ENCODE measurements around the gene TAGLN. TPM values are rescaled to one million over a fixed set of nuclear protein-coding genes. Genes with fewer than 3 reads are reported as not detected.

Gene TAGLN
- total RNA-seq, 1 donor from 2014 or later: 41.3 TPM

DNA sequence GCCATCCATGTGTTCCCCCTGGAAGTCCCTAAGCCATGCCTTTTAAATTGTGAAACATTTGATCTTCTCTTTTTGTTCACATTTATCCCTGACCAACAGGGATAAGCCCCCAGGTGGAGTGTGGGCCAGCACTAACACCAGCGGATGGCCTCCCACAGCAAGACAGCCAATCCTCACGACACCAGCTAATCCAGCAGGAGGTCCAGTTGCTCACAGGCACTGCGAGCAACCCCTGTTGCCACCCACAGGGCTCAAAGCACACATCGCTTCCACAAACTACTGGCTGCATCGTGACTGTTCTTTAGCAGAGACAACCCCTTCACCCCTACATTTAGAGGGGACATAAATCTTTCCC, 30.7 kb downstream of the TAGLN start:
- no peak for DNase-seq (ENCODE audit: low read depth, low spot score)

- no peak for DNase-seq (ENCODE audit: low read depth, low spot score)
Measured at GRCh38 chr11:117230286-117230961, 31.3 kb downstream of the TAGLN start.

DNA sequence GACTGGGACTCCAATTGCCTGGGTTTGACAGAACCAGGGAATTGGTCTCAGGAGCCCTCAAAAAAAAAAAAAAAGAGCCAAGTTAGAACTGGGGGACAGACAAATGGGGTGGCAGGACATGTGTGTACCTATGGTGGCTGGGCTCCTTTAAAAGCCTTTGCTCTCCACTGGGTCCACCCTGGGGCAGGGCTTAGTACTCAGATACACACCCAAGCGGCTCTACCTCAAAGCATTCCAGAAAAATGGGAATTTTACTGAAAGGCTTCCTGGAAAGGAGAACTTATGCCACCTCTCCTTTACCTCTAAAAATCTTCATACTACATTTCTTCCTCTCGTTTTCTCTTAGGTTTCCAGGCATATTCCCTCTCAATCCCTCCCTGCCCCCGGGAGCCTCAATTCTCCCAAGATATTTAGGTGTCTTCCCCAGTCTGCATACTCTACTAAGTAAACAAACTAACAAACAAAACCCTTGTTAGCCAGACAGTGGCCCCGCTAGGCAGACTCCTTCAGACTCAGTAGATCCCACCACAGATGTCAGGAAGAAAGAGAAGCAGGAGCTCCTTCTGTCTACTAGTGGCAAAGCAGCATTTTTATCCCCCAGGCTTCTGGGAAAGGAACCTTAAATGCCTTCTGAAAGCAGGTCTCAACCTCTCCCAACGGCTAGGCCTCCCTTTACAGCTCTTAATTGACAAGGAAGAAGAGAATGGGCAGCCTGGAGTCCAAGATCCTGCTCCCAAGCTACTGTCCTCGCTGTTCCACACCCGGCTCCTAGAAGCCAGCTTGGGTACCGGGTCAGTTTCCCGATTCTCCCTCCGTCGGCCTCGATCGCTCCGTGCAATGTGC, 32.0 kb downstream of the TAGLN start:
- DNase-seq (ENCODE audit: low read depth, low spot score): no peak

DNA sequence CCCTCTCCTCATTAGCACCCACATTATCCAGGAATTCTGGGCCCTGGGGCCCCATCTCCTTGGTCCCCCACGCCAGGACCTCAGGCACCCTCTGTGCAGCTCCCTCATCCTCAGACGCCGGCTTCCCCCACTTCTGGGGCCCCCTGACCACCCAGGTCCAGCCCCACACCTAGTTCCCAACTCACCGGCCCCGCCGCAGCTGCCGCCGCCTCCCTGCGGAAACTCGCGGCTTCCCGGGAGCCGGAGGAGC, 32.6 kb downstream of the TAGLN start, which contains the start of gene PCSK7:
Gene PCSK7, minus strand, starts transcription at position 232 of the 250 bp plus-strand sequence. CDS start 2,229 bp downstream, outside the sequence.
- no peak for DNase-seq (ENCODE audit: low read depth, low spot score)

- no peak for DNase-seq (ENCODE audit: low read depth, low spot score)
Measured at GRCh38 chr11:117232092-117232878, 33.1 kb downstream of the TAGLN start, which contains the start of gene RNF214. RNF214 (plus strand) TSS chr11:117232671; CDS start chr11:117234273, 1,602 bp downstream.

DNA sequence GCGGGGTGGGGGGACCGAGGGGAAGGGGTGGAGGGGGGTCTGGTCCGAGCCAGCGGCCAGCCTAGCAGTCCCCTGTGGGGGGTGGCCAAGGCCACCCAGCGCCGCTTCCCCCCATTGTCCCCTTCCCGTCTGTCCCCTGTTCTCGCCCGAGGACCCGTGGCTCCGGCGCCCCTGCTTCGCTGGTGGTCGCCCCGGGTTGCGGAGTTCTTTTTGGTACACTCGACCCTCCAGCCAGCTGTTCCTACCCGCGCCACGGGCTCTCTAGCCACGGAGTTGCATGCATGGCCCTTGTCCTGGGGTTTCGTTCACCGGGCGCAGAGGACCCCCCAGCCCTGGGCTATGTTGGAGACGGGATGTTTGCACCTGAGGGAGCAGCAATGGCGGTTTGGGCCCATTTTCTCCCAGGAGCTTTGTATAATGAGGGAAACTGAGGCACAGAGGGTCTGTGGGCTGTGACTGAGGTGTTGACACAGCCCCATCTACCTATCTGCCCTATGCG, 33.8 kb downstream of the TAGLN start:
- DNase-seq (ENCODE audit: low read depth, low spot score): no peak

GRCh38 chr11:117238221-117238620, 39.1 kb downstream of the TAGLN start:
- no peak for DNase-seq (ENCODE audit: low read depth, low spot score)

DNA sequence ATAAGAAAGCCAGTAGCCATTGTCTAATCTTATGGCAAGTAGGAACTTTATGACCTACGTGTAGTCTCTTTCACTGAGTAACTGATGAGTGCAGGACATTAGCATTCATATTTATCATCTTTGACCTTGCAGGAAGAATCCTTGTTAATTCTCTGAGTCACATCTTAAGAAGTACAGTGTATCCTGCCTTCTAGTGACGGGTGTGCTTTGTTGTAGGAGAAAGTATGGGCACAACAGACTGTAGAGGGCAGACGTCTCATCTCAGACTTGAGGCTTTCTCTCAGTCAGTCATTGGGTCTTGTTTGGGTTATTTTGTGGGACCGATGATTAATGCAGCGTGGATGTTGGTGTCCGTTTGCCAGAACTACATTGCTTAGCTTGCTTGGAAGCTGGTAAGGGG, 40.1 kb downstream of the TAGLN start:
- peak; percentile 69 for DNase-seq (ENCODE audit: low read depth, low spot score)

DNA sequence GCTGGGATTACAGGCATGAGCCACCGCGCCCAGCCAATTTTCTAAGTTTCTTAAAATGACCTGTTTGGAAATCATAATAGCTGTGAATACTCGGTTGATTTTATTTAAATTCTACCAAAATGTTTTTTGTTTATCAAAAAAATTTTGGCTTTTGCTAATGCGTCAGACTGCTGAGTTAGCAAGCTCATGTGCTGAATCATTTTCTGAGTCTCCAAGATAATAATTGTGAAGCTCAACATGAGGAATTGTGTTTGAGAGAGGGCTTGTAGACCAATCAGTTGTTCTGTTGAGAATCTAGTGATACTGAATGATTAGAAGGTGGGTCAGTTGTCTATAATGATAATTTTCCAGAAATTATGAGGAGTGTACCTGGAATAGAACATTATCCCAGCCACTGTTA, 49.2 kb downstream of the TAGLN start:
- no peak for DNase-seq (ENCODE audit: low read depth, low spot score)

DNA sequence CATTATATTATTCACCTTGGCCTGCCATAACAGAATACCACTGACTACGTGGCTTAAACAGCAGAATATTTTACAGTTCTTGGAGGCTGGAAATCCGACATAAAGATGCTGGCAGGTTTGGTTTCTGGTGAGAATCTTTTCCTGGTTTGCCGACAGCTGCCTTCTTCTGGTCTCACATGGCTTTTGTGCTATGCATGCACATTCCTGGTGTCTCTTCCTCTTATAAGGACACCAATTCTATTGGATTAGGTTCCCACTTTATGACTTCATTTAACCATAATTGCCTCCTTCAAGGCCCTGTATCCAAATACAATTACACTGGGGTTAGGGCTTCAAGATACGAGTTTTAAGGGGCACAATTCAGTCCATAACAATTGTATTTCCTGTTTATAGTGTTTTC, 50.4 kb downstream of the TAGLN start:
- no peak for DNase-seq (ENCODE audit: low read depth, low spot score)

GRCh38 chr11:117251506-117251905, 52.3 kb downstream of the TAGLN start:
- no peak for DNase-seq (ENCODE audit: low read depth, low spot score)

- no peak for DNase-seq (ENCODE audit: low read depth, low spot score)
Measured at GRCh38 chr11:117255966-117256365, 56.8 kb downstream of the TAGLN start.

DNA sequence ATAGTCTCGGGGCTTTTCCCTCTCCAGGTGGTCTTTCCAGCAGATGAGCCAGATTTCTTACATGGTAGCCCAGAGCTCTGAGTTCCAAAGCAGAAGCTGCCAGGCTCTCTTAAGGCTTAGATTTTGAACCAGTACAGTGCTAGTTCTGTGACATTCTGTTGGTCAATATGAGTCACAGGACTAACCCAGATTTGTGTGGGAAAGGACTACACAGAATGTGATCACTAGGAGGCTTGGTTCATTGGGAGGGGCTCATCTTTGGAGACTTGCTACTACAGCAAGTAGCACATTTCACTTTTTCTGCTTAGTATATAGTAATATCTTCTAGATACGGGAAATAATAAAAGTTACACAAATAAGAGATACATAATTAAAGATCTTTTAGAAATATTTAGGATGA, 57.4 kb downstream of the TAGLN start:
- DNase-seq (ENCODE audit: low read depth, low spot score): no peak

Other genes starting within 250 kb of the TAGLN start
- gene SIK3, start 100.9 kb upstream of the TAGLN start, total RNA-seq: 7.2 and 9.9 TPM in 2 replicates
- 215 and 280 TPM in 2 replicates for gene PAFAH1B2, start 55.1 kb upstream of the TAGLN start, total RNA-seq
- 12.5 and 13.1 TPM in 2 replicates for gene SIDT2, start 20.6 kb upstream of the TAGLN start, total RNA-seq
- 47.7 and 82.4 TPM in 2 replicates for gene PCSK7, start 32.7 kb downstream of the TAGLN start, total RNA-seq
- gene RNF214, start 33.3 kb downstream of the TAGLN start, total RNA-seq: 8.6 and 9.9 TPM in 2 replicates
- 1.8 and 2.0 TPM in 2 replicates for gene BACE1-AS, start 92.0 kb downstream of the TAGLN start, total RNA-seq
- 9.3 and 12.4 TPM in 2 replicates for gene BACE1, start 116.9 kb downstream of the TAGLN start, total RNA-seq
- 28.8 and 32.8 TPM in 2 replicates for gene CEP164, start 128.5 kb downstream of the TAGLN start, total RNA-seq